GM10266 (cell line): Measurements from ENCODE around the gene NAPB.

Experiments
- DNase-seq: peaks from one replicate; pipeline ENCODE4 v3.0.0; 2012; ENCODE audit errors: extremely low spot score
- CTCF ChIP-seq: IDR thresholded peaks from 2 replicates; pipeline ENCODE4 v1.5.1; 2012; ENCODE audit warnings: mild to moderate bottlenecking, low read depth; ENCODE audit not compliant: control insufficient read depth, insufficient read depth; ENCODE audit errors: missing control alignments

NAPB gene

GRCh38 chr20:23437126-23437899 is 16.0 kb upstream of the NAPB start:
- TF ChIP-seq CTCF, result no peak

GRCh38 chr20:23436681-23437080 is 15.4 kb upstream of the NAPB start:
- TF ChIP-seq CTCF, result no peak
- no peak for DNase-seq

More at GRCh38 chr20:23437126-23437899, 16.0 kb upstream of the NAPB start:
- no peak for DNase-seq

GRCh38 chr20:23435626-23436539 is 14.6 kb upstream of the NAPB start:
- DNase-seq, result no peak
- no peak for TF ChIP-seq CTCF

GRCh38 chr20:23434521-23435313 is 13.4 kb upstream of the NAPB start:
- no peak for DNase-seq
- no peak for TF ChIP-seq CTCF

GRCh38 chr20:23433628-23434027 is 12.3 kb upstream of the NAPB start:
- no peak for TF ChIP-seq CTCF
- no peak for DNase-seq

- TF ChIP-seq CTCF, result no peak
- no peak for DNase-seq
Measured at GRCh38 chr20:23425129-23425528, 3.8 kb upstream of the NAPB start.
